GM12892 (cell line): Measurements from ENCODE around the gene SCCPDH.

Experiments used
- POLR2A ChIP-seq: IDR thresholded peaks from 2 replicates; pipeline ENCODE4 v1.6.1; 2011; ENCODE audit warnings: low read depth, low read length, control low read depth
- POLR2AphosphoS5 ChIP-seq: IDR thresholded peaks from 2 replicates; pipeline ENCODE4 v1.6.1; 2011; ENCODE audit warnings: low read depth, low read length, control low read depth

- TF ChIP-seq POLR2AphosphoS5 (no peak), POLR2A (no peak)
These were observed 32.4 kb upstream of the SCCPDH start for GRCh38 chr1:246691622-246692495.
